Sigmoid colon (tissue), 4 donors: ENCODE data around the gene OSBPL5.

Source experiments
- CTCF ChIP-seq, 4 experiments: fragments of 450-650 bp in 3 of 4; fragments of 200-600 bp in 1 of 4; IDR thresholded peaks; one replicate each; pipeline ENCODE4 v1.5.1; 2016 to 2019; ENCODE audit warnings: antibody characterized with exemption in 4 of 4, mild to moderate bottlenecking in 3 of 4, moderate library complexity in 2 of 4
- POLR2A ChIP-seq, 2 donors: fragments of 450-650 bp; IDR thresholded peaks; one replicate each; pipeline ENCODE4 v1.6.1; 2016; ENCODE audit warnings: antibody characterized with exemption in 2 of 2, mild to moderate bottlenecking in 2 of 2, moderate library complexity in 2 of 2
- POLR2AphosphoS5 ChIP-seq, 4 donors: sonication (generic); formaldehyde crosslinking; IDR thresholded peaks; one replicate each; pipeline ENCODE4 v1.6.1; 2017; ENCODE audit warnings: antibody characterized with exemption in 4 of 4

- TF ChIP-seq CTCF (IDR thresholded peaks at IDR 0.05) (no peak), POLR2AphosphoS5 (IDR thresholded peaks at IDR 0.05) (no peak), POLR2A (IDR thresholded peaks at IDR 0.05) (no peak)
Observed at GRCh38 chr11:3080733-3081385, 84.3 kb downstream of the OSBPL5 start.
